22Rv1 (cell line): Measurements from ENCODE around the gene ABCC4.

Source experiments
- H3K27ac ChIP-seq: fragments of 450-650 bp; 2 replicates; pipeline ENCODE4 v1.5.1; 2017
- CTCF ChIP-seq: fragments of 450-650 bp; IDR thresholded peaks from 2 replicates; pipeline ENCODE4 v1.5.1; 2017; ENCODE audit warnings: mild to moderate bottlenecking
- ZFX ChIP-seq: fragments of 450-650 bp; IDR thresholded peaks from 2 replicates; pipeline ENCODE4 v1.6.1; 2017; ENCODE audit warnings: antibody characterized with exemption, borderline replicate concordance

ABCC4 gene

DNA sequence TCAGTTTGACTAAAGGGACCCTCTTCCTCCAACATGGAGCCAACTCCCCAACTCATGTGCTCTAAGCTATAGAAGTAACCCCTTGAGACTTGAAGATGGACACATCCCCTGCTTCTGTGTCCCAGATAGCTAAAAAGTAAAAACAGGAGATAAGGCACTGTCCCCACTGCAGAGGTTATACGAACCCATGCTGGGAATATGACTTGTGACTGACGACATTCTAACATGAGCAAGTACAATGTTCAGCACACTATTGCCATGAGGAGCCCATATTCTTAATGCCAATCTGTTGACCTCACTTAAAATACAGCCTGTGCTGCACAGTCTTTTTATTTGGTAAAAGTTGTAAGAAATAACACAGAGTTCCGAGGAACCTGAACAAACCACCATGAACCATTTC lies 71.4 kb downstream of the ABCC4 start:
- no peak for TF ChIP-seq CTCF
- no peak for TF ChIP-seq ZFX
- no peak overlapping the region for H3K27ac ChIP-seq

DNA sequence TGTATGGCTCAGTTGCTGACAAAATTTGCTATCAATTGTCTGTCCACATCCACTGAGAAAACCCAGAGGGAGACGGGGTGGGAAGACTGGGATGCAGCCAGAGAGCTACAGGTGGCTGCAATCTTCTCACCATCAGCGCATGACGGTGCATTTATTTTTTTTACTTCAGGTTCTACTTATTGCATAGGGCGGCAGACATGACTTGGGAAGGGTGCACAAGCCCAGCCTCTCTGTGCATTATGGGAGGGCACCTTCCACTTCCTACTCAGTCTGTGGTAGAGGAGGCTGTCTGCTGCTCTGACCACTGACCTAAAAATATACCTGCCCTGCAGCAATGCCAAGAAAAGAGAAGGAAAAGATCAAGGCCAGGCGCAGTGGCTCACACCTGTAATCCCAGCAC lies 73.1 kb downstream of the ABCC4 start:
- no peak overlapping the region for H3K27ac ChIP-seq
- no peak for TF ChIP-seq ZFX
- no peak for TF ChIP-seq CTCF

GRCh38 chr13:95226932-95227695 lies 74.1 kb downstream of the ABCC4 start:
- TF ChIP-seq ZFX (no peak), CTCF (no peak)
- no peak overlapping the region for H3K27ac ChIP-seq

GRCh38 chr13:95226476-95226875 lies 74.8 kb downstream of the ABCC4 start:
- H3K27ac ChIP-seq, result no peak overlapping the region
- TF ChIP-seq CTCF (no peak), ZFX (no peak)

GRCh38 chr13:95226050-95226449 lies 75.2 kb downstream of the ABCC4 start:
- TF ChIP-seq ZFX (no peak), CTCF (no peak)
- no peak overlapping the region for H3K27ac ChIP-seq

GRCh38 chr13:95224064-95224463 lies 77.2 kb downstream of the ABCC4 start:
- TF ChIP-seq CTCF (no peak), ZFX (no peak)
- no peak overlapping the region for H3K27ac ChIP-seq

- no peak overlapping the region for H3K27ac ChIP-seq
These were observed 78.6 kb downstream of the ABCC4 start for GRCh38 chr13:95222733-95223018.

More at GRCh38 chr13:95222733-95223018, 78.6 kb downstream of the ABCC4 start:
- no peak for TF ChIP-seq CTCF
- no peak for TF ChIP-seq ZFX
